Measurements from ENCODE around the gene COX14.

Gene COX14

DNA sequence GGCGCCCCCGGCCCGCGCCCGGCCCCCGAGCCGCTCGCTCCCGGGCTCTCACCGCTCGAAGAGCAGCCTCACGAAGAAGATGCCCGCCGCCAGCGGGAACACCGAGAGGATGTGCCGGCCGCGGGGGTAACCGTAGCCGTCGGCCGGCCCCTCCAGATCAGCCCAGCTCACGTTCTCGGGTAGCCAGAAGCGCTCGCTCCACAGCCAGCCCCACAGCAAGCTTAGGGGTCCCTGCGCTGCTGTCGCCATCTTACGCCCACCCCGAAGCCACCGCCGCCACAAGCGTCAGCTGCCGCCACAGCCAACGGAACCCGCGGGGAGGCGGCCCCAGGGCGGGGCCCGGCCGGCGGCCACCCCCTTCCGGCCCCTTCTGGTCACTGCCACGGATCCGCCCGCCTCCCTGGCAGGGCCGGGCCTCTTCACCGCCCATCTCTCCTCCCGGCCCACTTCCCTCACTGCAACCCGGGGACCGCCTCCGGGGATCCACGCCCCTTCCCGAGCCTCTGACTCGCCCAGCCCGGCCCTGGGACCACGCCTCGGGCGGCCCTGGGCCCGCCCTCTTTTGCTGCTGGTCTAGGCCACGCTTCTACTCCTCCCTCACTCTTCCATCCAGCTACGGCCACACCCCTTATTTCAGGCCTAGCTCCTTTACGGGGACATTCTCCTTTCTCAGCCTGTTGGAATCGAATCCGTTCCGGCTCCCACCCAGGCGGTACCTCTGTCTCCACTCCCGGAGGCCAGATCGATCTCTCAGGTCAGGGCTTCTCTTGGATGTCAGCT lies 55.2 kb downstream of the COX14 start, which contains the start of gene CERS5:
Gene CERS5, minus strand, starts transcription at position 321 of the 780 bp plus-strand sequence. Its CDS starts 72 bp downstream, at position 249.
- TF ChIP-seq, protein P1, sequence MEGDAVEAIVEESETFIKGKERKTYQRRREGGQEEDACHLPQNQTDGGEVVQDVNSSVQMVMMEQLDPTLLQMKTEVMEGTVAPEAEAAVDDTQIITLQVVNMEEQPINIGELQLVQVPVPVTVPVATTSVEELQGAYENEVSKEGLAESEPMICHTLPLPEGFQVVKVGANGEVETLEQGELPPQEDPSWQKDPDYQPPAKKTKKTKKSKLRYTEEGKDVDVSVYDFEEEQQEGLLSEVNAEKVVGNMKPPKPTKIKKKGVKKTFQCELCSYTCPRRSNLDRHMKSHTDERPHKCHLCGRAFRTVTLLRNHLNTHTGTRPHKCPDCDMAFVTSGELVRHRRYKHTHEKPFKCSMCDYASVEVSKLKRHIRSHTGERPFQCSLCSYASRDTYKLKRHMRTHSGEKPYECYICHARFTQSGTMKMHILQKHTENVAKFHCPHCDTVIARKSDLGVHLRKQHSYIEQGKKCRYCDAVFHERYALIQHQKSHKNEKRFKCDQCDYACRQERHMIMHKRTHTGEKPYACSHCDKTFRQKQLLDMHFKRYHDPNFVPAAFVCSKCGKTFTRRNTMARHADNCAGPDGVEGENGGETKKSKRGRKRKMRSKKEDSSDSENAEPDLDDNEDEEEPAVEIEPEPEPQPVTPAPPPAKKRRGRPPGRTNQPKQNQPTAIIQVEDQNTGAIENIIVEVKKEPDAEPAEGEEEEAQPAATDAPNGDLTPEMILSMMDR (conservative IDR thresholded peaks at IDR 0.05; ENCODE audit: low read depth, low read length): no peak
- H3K4me3 ChIP-seq (ENCODE audit: low read depth, low read length): peak within 1 kb of the TSS; percentile 88
- peak; percentile 99 for DNase-seq (ENCODE audit: low read depth)

Measured in choroid plexus epithelial cell (primary cell).